ENCODE results near the gene MARCHF11. TPM values are rescaled to one million over a fixed set of nuclear protein-coding genes. Genes with fewer than 3 reads are reported as not detected.
A peak's percentile ranks its signal among the peaks of the same experiment; 100 is the strongest.

Gene MARCHF11
- total RNA-seq, 1 donor from 2014 or later = 1.5 TPM

GRCh38 chr5:16120579-16120978 lies 59.0 kb downstream of the MARCHF11 start:
- H3K36me3 Mint-ChIP-seq (ENCODE audit: unreplicated experiment) = peaks cover 6% of the 10 kb centered on the region
- H3K9me3 Mint-ChIP-seq (ENCODE audit: unreplicated experiment) = peaks cover 2% of the 10 kb centered on the region
- peaks cover 8% of the 10 kb centered on the region for H3K4me1 Mint-ChIP-seq (ENCODE audit: low read depth, unreplicated experiment)
- TF ChIP-seq CTCF (IDR thresholded peaks at IDR 0.05; ENCODE audit: partially characterized antibody, unreplicated experiment) = no peak
- peaks cover 4% of the 10 kb centered on the region for H3K27me3 Mint-ChIP-seq (ENCODE audit: unreplicated experiment)
- no peak for DNase-seq
- no peak overlapping the region for H3K4me3 Mint-ChIP-seq (ENCODE audit: unreplicated experiment)
- peak overlapping the region; percentile 63 for H3K27ac Mint-ChIP-seq (ENCODE audit: unreplicated experiment)

GRCh38 chr5:16119790-16120189 lies 59.8 kb downstream of the MARCHF11 start:
- no peak overlapping the region for H3K4me3 Mint-ChIP-seq (ENCODE audit: unreplicated experiment)
- TF ChIP-seq CTCF (IDR thresholded peaks at IDR 0.05; ENCODE audit: partially characterized antibody, unreplicated experiment) = no peak
- peak; percentile 32 for DNase-seq
- peaks cover 2% of the 10 kb centered on the region for H3K9me3 Mint-ChIP-seq (ENCODE audit: unreplicated experiment)
- peaks cover 4% of the 10 kb centered on the region for H3K27me3 Mint-ChIP-seq (ENCODE audit: unreplicated experiment)
- peaks cover 8% of the 10 kb centered on the region for H3K4me1 Mint-ChIP-seq (ENCODE audit: low read depth, unreplicated experiment)
- peaks cover 6% of the 10 kb centered on the region for H3K36me3 Mint-ChIP-seq (ENCODE audit: unreplicated experiment)
- H3K27ac Mint-ChIP-seq (ENCODE audit: unreplicated experiment) = peak overlapping the region; percentile 63

GRCh38 chr5:16115140-16115539 lies 64.5 kb downstream of the MARCHF11 start:
- no peak overlapping the region for H3K27ac Mint-ChIP-seq (ENCODE audit: unreplicated experiment)
- TF ChIP-seq CTCF (IDR thresholded peaks at IDR 0.05; ENCODE audit: partially characterized antibody, unreplicated experiment) = no peak
- no peak overlapping the region for H3K4me3 Mint-ChIP-seq (ENCODE audit: unreplicated experiment)
- DNase-seq = no peak
- H3K9me3 Mint-ChIP-seq (ENCODE audit: unreplicated experiment) = no peaks in the 10 kb centered on the region
- H3K36me3 Mint-ChIP-seq (ENCODE audit: unreplicated experiment) = peaks cover 12% of the 10 kb centered on the region
- H3K4me1 Mint-ChIP-seq (ENCODE audit: low read depth, unreplicated experiment) = peaks cover 2% of the 10 kb centered on the region
- no peaks in the 10 kb centered on the region for H3K27me3 Mint-ChIP-seq (ENCODE audit: unreplicated experiment)

GRCh38 chr5:16108418-16108817 lies 71.2 kb downstream of the MARCHF11 start:
- Mint-ChIP-seq H3K4me3 (ENCODE audit: unreplicated experiment) (no peak overlapping the region), H3K9me3 (ENCODE audit: unreplicated experiment) (peaks cover 4% of the 10 kb centered on the region), H3K36me3 (ENCODE audit: unreplicated experiment) (peaks cover 13% of the 10 kb centered on the region), H3K27me3 (ENCODE audit: unreplicated experiment) (no peaks in the 10 kb centered on the region), H3K27ac (ENCODE audit: unreplicated experiment) (no peak overlapping the region), H3K4me1 (ENCODE audit: low read depth, unreplicated experiment) (no peaks in the 10 kb centered on the region)
- no peak for DNase-seq
- no peak for TF ChIP-seq CTCF (IDR thresholded peaks at IDR 0.05; ENCODE audit: partially characterized antibody, unreplicated experiment)

- no peak for TF ChIP-seq CTCF (IDR thresholded peaks at IDR 0.05; ENCODE audit: partially characterized antibody, unreplicated experiment)
- H3K4me1 Mint-ChIP-seq (ENCODE audit: low read depth, unreplicated experiment) = no peaks in the 10 kb centered on the region
- peaks cover 4% of the 10 kb centered on the region for H3K9me3 Mint-ChIP-seq (ENCODE audit: unreplicated experiment)
- peaks cover 2% of the 10 kb centered on the region for H3K27me3 Mint-ChIP-seq (ENCODE audit: unreplicated experiment)
- DNase-seq = no peak
- H3K36me3 Mint-ChIP-seq (ENCODE audit: unreplicated experiment) = peaks cover 15% of the 10 kb centered on the region
- no peak overlapping the region for H3K4me3 Mint-ChIP-seq (ENCODE audit: unreplicated experiment)
- no peak overlapping the region for H3K27ac Mint-ChIP-seq (ENCODE audit: unreplicated experiment)
Observed at GRCh38 chr5:16104961-16105360, 74.6 kb downstream of the MARCHF11 start.

Data from glutamatergic neuron (in vitro differentiated cells).